H9 (cell line): ENCODE results near the gene FLNA. TPM values are rescaled to one million over a fixed set of nuclear protein-coding genes. Genes with fewer than 3 reads are reported as not detected.

Experiments used
- DNase-seq: peaks from one replicate; pipeline ENCODE4 v3.0.0-alpha.2; 2017
- H2AFZ ChIP-seq: one replicate; pipeline ENCODE4 v1.6.1; 2013; ENCODE audit warnings: mild to moderate bottlenecking, low read length, control low read depth, moderate library complexity
- H2AK5ac ChIP-seq: 2 replicates; pipeline ENCODE4 v1.6.1; 2013; ENCODE audit warnings: low read length, control low read depth, mixed read lengths; ENCODE audit not compliant: insufficient read length
- H2BK120ac ChIP-seq: one replicate; pipeline ENCODE4 v1.6.1; 2013; ENCODE audit warnings: low read depth, mild to moderate bottlenecking, low read length, control low read depth, inconsistent platforms; ENCODE audit not compliant: poor library complexity, severe bottlenecking
- H2BK12ac ChIP-seq: 2 replicates; pipeline ENCODE4 v1.6.1; 2013; ENCODE audit warnings: low read length, control low read depth, mixed read lengths, low read depth; ENCODE audit not compliant: insufficient read length
- H2BK15ac ChIP-seq: 2 replicates; pipeline ENCODE4 v1.6.1; 2013; ENCODE audit warnings: low read depth, low read length, control low read depth
- H2BK20ac ChIP-seq: one replicate; pipeline ENCODE4 v1.6.1; 2013; ENCODE audit warnings: low read depth, mild to moderate bottlenecking, low read length, control low read depth, inconsistent platforms; ENCODE audit not compliant: poor library complexity, severe bottlenecking
- H2BK5ac ChIP-seq: 2 replicates; pipeline ENCODE4 v1.6.1; 2013; ENCODE audit warnings: low read length, control low read depth, mixed read lengths; ENCODE audit not compliant: insufficient read length
- H3K14ac ChIP-seq: 2 replicates; pipeline ENCODE4 v1.6.1; 2013; ENCODE audit warnings: low read length, control low read depth; ENCODE audit not compliant: insufficient read depth
- H3K18ac ChIP-seq: 2 replicates; pipeline ENCODE4 v1.6.1; 2013; ENCODE audit warnings: low read depth, mild to moderate bottlenecking, mixed read lengths, low read length, control low read depth; ENCODE audit not compliant: insufficient read length
- H3K23ac ChIP-seq: 2 replicates; pipeline ENCODE4 v1.6.1; 2013; ENCODE audit warnings: low read length, control low read depth, mixed read lengths, low read depth; ENCODE audit not compliant: insufficient read length
- H3K23me2 ChIP-seq: 2 replicates; pipeline ENCODE4 v1.6.1; 2013; ENCODE audit warnings: low read depth, mild to moderate bottlenecking, mixed read lengths, low read length, control low read depth; ENCODE audit not compliant: insufficient read length, poor library complexity, severe bottlenecking
- H3K27ac ChIP-seq: 2 replicates; pipeline ENCODE4 v1.5.1; 2013; ENCODE audit warnings: low read length, control low read depth, mixed read lengths, low read depth; ENCODE audit not compliant: insufficient read length
- H3K27me3 ChIP-seq: 2 replicates; pipeline ENCODE4 v1.6.1; 2013; ENCODE audit warnings: low read length, control low read depth, inconsistent platforms; ENCODE audit not compliant: insufficient read depth
- H3K4ac ChIP-seq: 2 replicates; pipeline ENCODE4 v1.6.1; 2013; ENCODE audit warnings: low read depth, mild to moderate bottlenecking, control low read depth, inconsistent platforms, low read length, moderate library complexity
- H3K4me1 ChIP-seq: 2 replicates; pipeline ENCODE4 v1.6.1; 2013; ENCODE audit warnings: low read length, control low read depth, inconsistent platforms; ENCODE audit not compliant: insufficient read depth
- H3K4me2 ChIP-seq: 2 replicates; pipeline ENCODE4 v1.6.1; 2013; ENCODE audit warnings: low read length, control low read depth, mixed read lengths; ENCODE audit not compliant: insufficient read length, insufficient read depth
- H3K56ac ChIP-seq: 2 replicates; pipeline ENCODE4 v1.6.1; 2013; ENCODE audit warnings: low read depth, mild to moderate bottlenecking, mixed read lengths, low read length, control low read depth; ENCODE audit not compliant: insufficient read length
- H3K79me1 ChIP-seq: 2 replicates; pipeline ENCODE4 v1.6.1; 2013; ENCODE audit warnings: low read depth, mild to moderate bottlenecking, moderate library complexity, low read length, control low read depth, inconsistent platforms; ENCODE audit not compliant: insufficient read depth, poor library complexity, severe bottlenecking
- H3K79me2 ChIP-seq: 2 replicates; pipeline ENCODE4 v1.6.1; 2013; ENCODE audit warnings: low read length, control low read depth, inconsistent platforms; ENCODE audit not compliant: insufficient read depth
- H3K9ac ChIP-seq: 2 replicates; pipeline ENCODE4 v1.6.1; 2013; ENCODE audit warnings: low read length, control low read depth, mixed read lengths; ENCODE audit not compliant: insufficient read length; ENCODE audit errors: extremely low read depth
- H3K9me3 ChIP-seq: one replicate; pipeline ENCODE4 v1.6.1; 2013; ENCODE audit warnings: low read depth, low read length, inconsistent platforms; ENCODE audit not compliant: control insufficient read depth
- H3T11ph ChIP-seq: one replicate; pipeline ENCODE4 v1.6.1; 2013; ENCODE audit warnings: mild to moderate bottlenecking, low read length, control low read depth, inconsistent platforms
- H4K20me1 ChIP-seq: one replicate; pipeline ENCODE4 v1.6.1; 2013; ENCODE audit not compliant: control insufficient read depth, insufficient read length, insufficient read depth
- H4K5ac ChIP-seq: 2 replicates; pipeline ENCODE4 v1.6.1; 2013; ENCODE audit warnings: low read depth, mild to moderate bottlenecking, mixed read lengths, low read length, control low read depth; ENCODE audit not compliant: insufficient read length
- H4K8ac ChIP-seq: replicated peaks from 2 replicates; pipeline ENCODE4 v1.6.1; 2013; ENCODE audit warnings: low read length, control low read depth, mixed read lengths, low read depth; ENCODE audit not compliant: insufficient read length
- H4K91ac ChIP-seq: 2 replicates; pipeline ENCODE4 v1.6.1; 2013; ENCODE audit warnings: low read depth, mild to moderate bottlenecking, moderate library complexity, mixed read lengths, low read length, control low read depth; ENCODE audit not compliant: insufficient read length
- H3K27ac Mint-ChIP-seq, 3 experiments: 2 replicates in 2 of 3; 3 replicates in 1 of 3; pipeline ENCODE4 v1.8.0; 2020 to 2021; ENCODE audit warnings: mixed read lengths in 3 of 3, mild to moderate bottlenecking in 1 of 3, moderate library complexity in 1 of 3
- H3K27me3 Mint-ChIP-seq: 2 replicates; pipeline ENCODE4 v1.8.0; 2021; ENCODE audit warnings: low read depth, mild to moderate bottlenecking, moderate library complexity, mixed read lengths
- H3K36me3 Mint-ChIP-seq, 3 experiments: 2 replicates in 2 of 3; 3 replicates in 1 of 3; pipeline ENCODE4 v1.8.0; 2020 to 2021; ENCODE audit warnings: low read depth in 3 of 3, mixed read lengths in 3 of 3; ENCODE audit not compliant: insufficient read depth in 1 of 3
- H3K4me1 Mint-ChIP-seq, 2 experiments: 2 replicates each; pipeline ENCODE4 v1.8.0; 2020; ENCODE audit warnings: mixed read lengths in 2 of 2
- H3K4me3 Mint-ChIP-seq, 2 experiments: 2 replicates in 1 of 2; 3 replicates in 1 of 2; pipeline ENCODE4 v1.8.0; 2020 to 2021; ENCODE audit warnings: mild to moderate bottlenecking in 2 of 2, mixed read lengths in 2 of 2, moderate library complexity in 1 of 2
- H3K9me3 Mint-ChIP-seq, 2 experiments: 2 replicates in 1 of 2; 3 replicates in 1 of 2; pipeline ENCODE4 v1.8.0; 2020; ENCODE audit warnings: mild to moderate bottlenecking in 2 of 2, mixed read lengths in 2 of 2, moderate library complexity in 1 of 2
- CTCF ChIP-seq: fragments of 200-600 bp; sonication (generic); conservative IDR thresholded peaks from 3 replicates; pipeline ENCODE4 v1.8.0; 2021; ENCODE audit warnings: antibody characterized with exemption, mild to moderate bottlenecking
- WGBS: extraction: QIAGEN DNeasy Blood & Tissue Kit; methylation state at CpG from one replicate; pipeline ENCODE4 v1.1.7; 2013; ENCODE audit warnings: missing lambda C conversion rate, low lambda C conversion rate, mixed read lengths; ENCODE audit not compliant: insufficient read length; ENCODE audit errors: extremely low coverage; 5-methylcytosine and 5-hydroxymethylcytosine counted together
- total RNA-seq: library from RNA; stranded (reverse); gene quantifications from 2 replicates; pipeline ENCODE4 v1.2.1, GENCODE V29; 2021

The FLNA gene
- total RNA-seq, 1 experiment from 2014 or later = 957 TPM

GRCh38 chrX:154367474-154368308, 6.7 kb downstream of the FLNA start:
- no peak for DNase-seq
- no CpG with 5 or more reads among the region's 31 CpGs for WGBS
- Histone ChIP-seq H2AFZ (no peak overlapping the region), H4K20me1 (no peaks in the 10 kb centered on the region), H3K4ac (no peak overlapping the region), H3K4me2 (peak overlapping the region; percentile 48), H3T11ph (no peak overlapping the region), H3K9me3 (peaks cover 8% of the 10 kb centered on the region), H3K27me3 (no peaks in the 10 kb centered on the region), H2BK120ac (no peak overlapping the region), H3K27ac (no peak overlapping the region), H3K56ac (no peak overlapping the region), H3K14ac (no peak overlapping the region; the same call in 1 of the 2 replicates), H2BK5ac (no peak overlapping the region), H2BK15ac (no peak overlapping the region), H3K79me1 (no peaks in the 10 kb centered on the region), H4K5ac (no peak overlapping the region), H2BK20ac (no peak overlapping the region), H3K4me1 (no peaks in the 10 kb centered on the region), H4K91ac (no peak overlapping the region), H3K18ac (no peak overlapping the region), H3K9ac (no peak overlapping the region), H3K23me2 (peaks cover 5% of the 10 kb centered on the region), H2BK12ac (no peak overlapping the region), H2AK5ac (no peak overlapping the region), H4K8ac (no peak overlapping the region), H3K23ac (no peak overlapping the region), H3K79me2 (peaks cover 17% of the 10 kb centered on the region; the same call in 1 of the 2 replicates)
- no peak for TF ChIP-seq CTCF
- peaks cover 42 to 53% of the 10 kb centered on the region in 2 experiments for H3K9me3 Mint-ChIP-seq
- peak overlapping the region; percentile 64 to 84 for H3K4me3 Mint-ChIP-seq
- H3K27me3 Mint-ChIP-seq = peaks cover 7% of the 10 kb centered on the region
- peaks cover 2 to 11% of the 10 kb centered on the region in 2 experiments; a peak in 2 of 4 replicates for H3K4me1 Mint-ChIP-seq
- peaks cover 40 to 61% (median 56%) of the 10 kb centered on the region in 3 experiments for H3K36me3 Mint-ChIP-seq
- H3K27ac Mint-ChIP-seq = peak overlapping the region; percentile 74 to 83 (median 76); a peak in 5 of 7 replicates
